Glutamatergic neuron (in vitro differentiated cells): ENCODE measurements around the gene WDR62. TPM values are rescaled to one million over a fixed set of nuclear protein-coding genes. Genes with fewer than 3 reads are reported as not detected.

Experiments
- DNase-seq: peaks from one replicate; pipeline ENCODE4 v3.0.0; 2022
- H3K27ac Mint-ChIP-seq: one replicate; pipeline ENCODE4 v1.8.0; 2020; ENCODE audit warnings: mild to moderate bottlenecking, mixed read lengths, inconsistent platforms; ENCODE audit not compliant: unreplicated experiment
- H3K27me3 Mint-ChIP-seq: one replicate; pipeline ENCODE4 v1.8.0; 2020; ENCODE audit warnings: mild to moderate bottlenecking, moderate library complexity, mixed read lengths, inconsistent platforms; ENCODE audit not compliant: unreplicated experiment
- H3K36me3 Mint-ChIP-seq: one replicate; pipeline ENCODE4 v1.8.0; 2020; ENCODE audit warnings: mild to moderate bottlenecking, mixed read lengths, inconsistent platforms; ENCODE audit not compliant: unreplicated experiment
- H3K4me1 Mint-ChIP-seq: one replicate; pipeline ENCODE4 v1.8.0; 2020; ENCODE audit warnings: mild to moderate bottlenecking, low read depth, mixed read lengths, inconsistent platforms; ENCODE audit not compliant: unreplicated experiment
- H3K4me3 Mint-ChIP-seq: one replicate; pipeline ENCODE4 v1.8.0; 2020; ENCODE audit warnings: mild to moderate bottlenecking, mixed read lengths, inconsistent platforms; ENCODE audit not compliant: unreplicated experiment
- H3K9me3 Mint-ChIP-seq: one replicate; pipeline ENCODE4 v1.8.0; 2020; ENCODE audit warnings: mild to moderate bottlenecking, moderate library complexity, mixed read lengths, inconsistent platforms; ENCODE audit not compliant: unreplicated experiment
- CTCF ChIP-seq: fragments of 200-600 bp; sonication (generic); IDR thresholded peaks from one replicate; pipeline ENCODE4 v1.5.0; 2021; ENCODE audit not compliant: partially characterized antibody, unreplicated experiment
- long read RNA-seq: library from polyadenylated mRNA; unstranded; transcript quantifications from one replicate; pipeline ENCODE4 v2.0.0, GENCODE V29; 2020; ENCODE audit not compliant: unreplicated experiment
- total RNA-seq: library from RNA; stranded (reverse); fragmentation: NEBNext Ultra II Directional; extraction: Animal tissue kit (Norgen Biotek cat#: 25700); gene quantifications from one replicate; pipeline ENCODE4 v1.2.1, GENCODE V29; 2021; ENCODE audit not compliant: unreplicated experiment

WDR62 gene
- total RNA-seq = 5.5 TPM
- long read RNA-seq = 0 reads

GRCh38 chr19:36054733-36055686, at the start of gene WDR62:
Gene WDR62, plus strand, starts transcription at chr19:36054897. Its CDS starts 75 bp downstream, at chr19:36054972.
- no peaks in the 10 kb centered on the region for H3K36me3 Mint-ChIP-seq
- peak; percentile 4 for TF ChIP-seq CTCF
- H3K4me1 Mint-ChIP-seq = peaks cover 3% of the 10 kb centered on the region
- peaks cover 7% of the 10 kb centered on the region for H3K9me3 Mint-ChIP-seq
- peak within 1 kb of the TSS; percentile 95 for H3K4me3 Mint-ChIP-seq
- peak within 1 kb of the TSS; percentile 98 for H3K27ac Mint-ChIP-seq
- peak; percentile 97 for DNase-seq
- H3K27me3 Mint-ChIP-seq = peaks cover 6% of the 10 kb centered on the region

DNA sequence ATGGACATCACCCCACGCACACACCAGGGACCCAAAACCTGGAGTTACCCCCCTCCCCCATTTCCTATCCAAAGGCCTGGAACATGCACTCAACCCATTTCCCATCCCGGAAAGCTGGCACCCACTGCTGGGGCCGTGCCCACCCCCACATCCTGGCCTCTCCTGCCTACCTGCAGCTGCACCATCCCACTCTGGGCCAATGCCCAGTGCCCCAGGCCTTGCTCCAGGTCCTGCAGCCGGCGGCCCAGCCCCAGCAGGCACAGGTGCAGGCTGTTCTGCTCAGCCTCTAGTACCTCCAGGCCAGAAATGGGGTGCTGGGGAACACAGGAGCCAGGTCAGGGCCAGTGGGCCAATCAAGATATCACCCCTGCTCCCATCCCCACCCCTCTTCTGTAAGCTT, 47.7 kb upstream of the WDR62 start:
- no peaks in the 10 kb centered on the region for H3K36me3 Mint-ChIP-seq
- H3K27me3 Mint-ChIP-seq = peaks cover 3% of the 10 kb centered on the region
- peaks cover 2% of the 10 kb centered on the region for H3K9me3 Mint-ChIP-seq
- H3K4me1 Mint-ChIP-seq = peaks cover 9% of the 10 kb centered on the region
- DNase-seq = no peak
- no peak overlapping the region for H3K27ac Mint-ChIP-seq
- H3K4me3 Mint-ChIP-seq = no peak overlapping the region
- TF ChIP-seq CTCF = no peak

DNA sequence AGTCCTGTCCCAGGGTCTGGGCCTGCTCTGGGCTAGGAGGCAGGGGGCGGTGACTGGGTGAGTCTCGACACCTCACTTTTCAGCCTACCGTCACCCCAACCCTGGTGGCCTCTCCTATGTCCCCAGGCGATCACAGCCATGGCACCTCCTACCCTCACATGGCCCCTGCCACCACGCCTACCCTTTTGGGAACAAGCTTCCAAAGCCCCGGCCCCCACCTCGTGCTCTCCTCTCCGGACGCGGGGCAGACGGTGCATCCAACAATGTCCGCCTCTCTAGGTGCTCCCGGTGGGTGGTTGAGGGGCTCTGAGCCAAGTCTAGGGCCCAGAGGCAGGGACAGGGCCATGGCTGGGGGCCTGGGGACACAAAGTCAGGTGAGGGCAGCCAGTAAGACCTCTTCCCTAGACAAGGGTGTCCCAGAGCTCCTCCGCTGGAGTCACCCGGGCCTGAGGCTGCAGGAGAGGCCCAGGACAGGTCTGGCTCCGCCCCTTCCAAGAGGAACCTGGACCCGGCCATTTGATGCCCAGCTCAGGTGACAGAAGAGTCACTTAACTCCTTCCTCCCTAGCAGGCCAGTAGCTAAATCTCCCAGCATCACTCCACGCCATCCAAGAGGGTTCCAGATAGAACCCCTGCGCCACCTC, 46.2 kb upstream of the WDR62 start, which contains the start of gene SYNE4:
Gene SYNE4 (minus strand): TSS at position 478 of the 643 bp plus-strand sequence. CDS start 132 bp downstream, at position 346.
- Mint-ChIP-seq H3K4me1 (peaks cover 13% of the 10 kb centered on the region), H3K9me3 (peaks cover 2% of the 10 kb centered on the region), H3K36me3 (no peaks in the 10 kb centered on the region), H3K4me3 (peak within 1 kb of the TSS; percentile 76), H3K27ac (peak within 1 kb of the TSS; percentile 86), H3K27me3 (peaks cover 6% of the 10 kb centered on the region)
- TF ChIP-seq CTCF = no peak
- DNase-seq = no peak

- Mint-ChIP-seq H3K9me3 (peaks cover 2% of the 10 kb centered on the region), H3K4me3 (peak overlapping the region; percentile 76), H3K27me3 (peaks cover 7% of the 10 kb centered on the region), H3K4me1 (peaks cover 14% of the 10 kb centered on the region), H3K36me3 (no peaks in the 10 kb centered on the region), H3K27ac (no peak overlapping the region)
- peak; percentile 75 for DNase-seq
- no peak for TF ChIP-seq CTCF
These were observed 45.5 kb upstream of the WDR62 start for GRCh38 chr19:36009220-36009619.
